T47D (cell line): ENCODE data around the gene HLCS.

Source experiments
- DNase-seq, 2 experiments: peaks; one replicate each; pipeline versions ENCODE4 v3.0.0 to v3.0.0-alpha.2; 2011 to 2012; ENCODE audit warnings: low read depth in 1 of 2, low spot score in 1 of 2
- JUND ChIP-seq: IDR thresholded peaks from 2 replicates; pipeline ENCODE4 v1.6.1; 2012; ENCODE audit warnings: low read depth
- in situ Hi-C: cut with HindIII; loops from 2 replicates; pipeline ENCODE4 v1.10.0; 2016; ENCODE audit warnings: low sequenced_read_pairs, low pct_unique_long_range_greater_than_20kb

HLCS gene

GRCh38 chr21:36786186-36786585 lies 180.3 kb downstream of the HLCS start:
- DNase-seq, result no peak
- TF ChIP-seq JUND, result no peak
- in situ Hi-C loops, result no loop called here

DNA sequence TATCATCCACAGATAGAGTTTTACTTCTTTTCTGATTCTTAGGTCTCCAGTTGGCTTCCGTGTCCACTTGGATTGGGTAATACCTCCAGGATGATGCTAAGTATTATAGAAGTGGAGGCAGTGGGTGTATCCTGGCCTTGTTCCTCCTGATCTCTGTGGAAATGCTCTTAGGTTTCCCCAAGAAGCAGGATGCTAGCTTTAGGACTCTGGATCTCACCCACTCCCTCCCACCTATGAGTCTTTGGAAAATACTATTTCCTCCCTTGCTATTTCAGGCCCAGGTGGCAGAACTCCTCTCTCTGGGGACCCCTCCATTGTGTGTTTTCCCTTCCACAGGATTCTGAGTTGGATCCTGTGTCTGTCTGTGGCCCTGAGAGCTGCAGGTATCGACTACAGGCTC lies 180.9 kb downstream of the HLCS start:
- TF ChIP-seq JUND, result no peak
- in situ Hi-C loops, result no loop called here
- no peak for DNase-seq

DNA sequence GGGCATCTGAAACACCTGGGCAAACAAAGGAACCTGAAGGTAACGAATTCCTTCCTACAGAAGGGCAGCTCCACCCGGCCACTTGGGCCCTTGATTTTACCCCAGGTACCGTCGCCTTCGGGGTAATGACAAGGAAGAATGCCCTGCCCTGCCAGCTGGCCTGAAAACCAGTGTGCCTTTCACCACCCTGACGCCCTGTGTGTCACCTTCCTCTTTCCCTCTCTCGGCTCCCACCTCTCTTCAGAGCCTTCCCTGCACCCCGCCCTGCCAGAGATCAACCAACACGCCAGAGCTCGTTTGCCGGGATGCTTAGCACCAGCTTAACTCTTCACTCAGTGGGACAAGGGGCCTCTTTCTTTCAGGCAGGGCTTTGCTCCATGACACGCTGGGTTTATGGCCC lies 181.5 kb downstream of the HLCS start:
- in situ Hi-C loops, result no loop called here
- no peak for DNase-seq

GRCh38 chr21:36783612-36784374 lies 182.7 kb downstream of the HLCS start:
- no peak for DNase-seq
- TF ChIP-seq JUND, result no peak
- in situ Hi-C loops, result no loop called here

More for the DNA sequence above, 181.5 kb downstream of the HLCS start:
- TF ChIP-seq JUND, result no peak

GRCh38 chr21:36780861-36781260 lies 185.6 kb downstream of the HLCS start:
- in situ Hi-C loops, result no loop called here
- DNase-seq, result no peak
- TF ChIP-seq JUND, result no peak

- no peak for DNase-seq
- in situ Hi-C loops, result no loop called here
- TF ChIP-seq JUND, result no peak
Measured at GRCh38 chr21:36776981-36777617, 189.4 kb downstream of the HLCS start.

- no peak for TF ChIP-seq JUND
- DNase-seq, result no peak
- in situ Hi-C loops, result no loop called here
Measured at GRCh38 chr21:36773995-36774394, 192.5 kb downstream of the HLCS start.

GRCh38 chr21:36773117-36773516 lies 193.4 kb downstream of the HLCS start:
- in situ Hi-C loops, result no loop called here
- TF ChIP-seq JUND, result no peak
- DNase-seq, result peak in 1 of 2 experiments; percentile 69

GRCh38 chr21:36769051-36769839 lies 197.2 kb downstream of the HLCS start:
- in situ Hi-C loops, result no loop called here
- no peak for TF ChIP-seq JUND
- DNase-seq, result no peak

DNA sequence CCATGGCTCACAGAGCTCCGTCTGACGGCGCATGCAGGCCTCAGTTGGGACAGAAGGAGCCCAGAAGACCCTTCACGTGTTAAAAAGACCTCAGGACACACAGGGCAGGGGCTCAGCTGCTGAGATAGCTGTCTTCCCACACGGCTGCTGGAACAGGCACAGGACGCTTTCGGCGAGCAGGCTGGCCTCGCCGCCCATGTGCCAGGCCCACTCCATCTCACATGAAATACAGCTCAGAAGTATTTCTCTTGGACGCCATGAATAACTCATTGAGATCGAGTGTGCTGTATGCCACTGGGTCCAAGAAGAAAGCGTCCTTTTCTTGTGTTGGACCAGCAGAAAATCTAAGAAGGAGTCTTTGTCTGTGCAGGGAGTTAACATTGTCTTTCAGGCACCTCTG lies 198.0 kb downstream of the HLCS start:
- TF ChIP-seq JUND, result no peak
- no peak for DNase-seq
- in situ Hi-C loops, result no loop called here

DNA sequence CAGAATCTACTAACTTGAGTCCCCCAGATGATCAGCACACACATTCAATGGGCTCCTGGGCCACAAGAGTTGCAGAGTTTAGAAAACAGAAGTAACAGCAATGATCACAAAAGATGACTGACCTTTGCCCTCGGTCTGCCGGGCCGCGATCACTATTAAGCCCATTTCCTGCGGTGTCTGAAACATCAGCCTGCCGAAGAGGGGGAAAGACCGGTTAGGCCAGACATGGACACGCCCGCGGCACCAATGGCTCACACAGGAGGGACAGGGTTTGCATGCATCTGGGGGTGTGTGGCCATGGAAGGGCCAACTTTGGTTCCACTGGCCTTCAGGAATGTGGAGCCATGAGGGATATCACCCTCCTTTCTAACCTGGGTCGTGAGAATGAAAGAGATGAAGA lies 199.4 kb downstream of the HLCS start:
- in situ Hi-C loops, result no loop called here
- no peak for DNase-seq
- no peak for TF ChIP-seq JUND

DNA sequence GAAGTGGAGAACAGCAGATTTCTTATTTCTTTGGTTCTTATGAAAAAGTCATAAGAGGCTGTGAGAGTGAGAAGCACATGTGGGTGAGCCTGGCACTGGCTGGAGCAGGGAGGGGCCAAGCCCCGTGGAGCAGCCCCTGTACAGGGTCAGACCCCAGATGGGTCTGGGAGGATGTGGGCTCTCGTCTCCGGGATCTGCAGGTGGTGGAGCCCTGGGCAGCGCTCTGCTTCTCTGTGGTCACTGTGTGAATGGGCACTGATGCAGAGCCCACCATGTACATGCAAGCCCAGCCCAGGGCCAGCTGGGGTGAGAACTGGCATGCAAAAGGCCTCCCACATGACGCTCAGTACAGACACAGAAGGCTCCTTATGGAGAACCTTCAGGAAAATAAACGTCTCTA lies 200.0 kb downstream of the HLCS start:
- in situ Hi-C loops, result no loop called here
- no peak for DNase-seq
- no peak for TF ChIP-seq JUND

DNA sequence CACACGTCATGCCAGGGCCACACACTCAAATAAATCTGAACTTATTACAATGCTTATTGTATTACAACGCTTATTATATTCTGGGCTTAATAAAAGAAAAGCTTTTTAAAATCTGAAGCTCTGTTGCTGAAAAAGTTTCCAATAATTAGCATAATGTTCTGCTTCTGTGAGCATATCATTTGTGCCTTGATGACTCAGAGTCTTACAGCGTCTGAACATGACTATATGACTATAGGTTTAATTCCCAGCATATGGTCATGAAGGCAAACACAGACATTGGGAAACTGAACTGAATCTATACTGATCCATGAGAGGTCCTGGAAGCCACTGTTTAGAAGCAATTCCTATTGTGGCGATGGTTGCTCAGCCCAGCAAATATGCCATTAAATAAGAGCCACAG lies 201.2 kb downstream of the HLCS start:
- in situ Hi-C loops, result no loop called here
- TF ChIP-seq JUND, result no peak
- DNase-seq, result no peak
